IMR-90 (cell line): ENCODE results near the gene TMEM130. TPM values are rescaled to one million over a fixed set of nuclear protein-coding genes. Genes with fewer than 3 reads are reported as not detected.

Source experiments
- ATAC-seq: fragments of 200-7000 bp; cut with Tn5 transposase; 2 replicates; pipeline ENCODE4 v1.9.1; 2020; ENCODE audit warnings: low read depth, mild to moderate bottlenecking, moderate library complexity
- BruUV-seq: library from RNA; stranded (reverse); fragments of 400-500 nt; replicated peaks from 2 replicates; lab custom pipeline; 2021; lab: Mats Ljungman, UMichigan
- CTCF ChIA-PET: fragments of 300-600 bp; formaldehyde crosslinking; extraction: SDS; loops from one replicate; lab custom pipeline; 2021; ENCODE audit warnings: antibody characterized with exemption; lab: Yijun Ruan, JAX
- POLR2A ChIA-PET: fragments of 300-600 bp; sonication (Branson Sonifier 250); formaldehyde crosslinking; loops from one replicate; lab custom pipeline; 2022; ENCODE audit warnings: antibody characterized with exemption; ENCODE audit not compliant: unreplicated experiment; lab: Charles Lee
- DNase-seq: peaks from one replicate; pipeline ENCODE4 v3.0.0; 2013
- H2AFZ ChIP-seq: replicated peaks from 2 replicates; pipeline ENCODE3; 2013; ENCODE audit warnings: low read length, mild to moderate bottlenecking; ENCODE audit not compliant: poor library complexity
- H2AK5ac ChIP-seq: 2 replicates; pipeline ENCODE4 v1.6.1; 2013; ENCODE audit warnings: low read depth, low read length, inconsistent platforms
- H2AK9ac ChIP-seq: replicated peaks from 2 replicates; pipeline ENCODE3; 2013; ENCODE audit warnings: mild to moderate bottlenecking, low read depth, low read length, moderate library complexity; ENCODE audit not compliant: poor library complexity
- H2BK120ac ChIP-seq: 2 replicates; pipeline ENCODE4 v1.6.1; 2013; ENCODE audit warnings: low read depth, low read length, inconsistent platforms
- H2BK15ac ChIP-seq: 3 replicates; pipeline ENCODE4 v1.6.1; 2013; ENCODE audit warnings: low read depth, low read length, inconsistent platforms
- H2BK20ac ChIP-seq: 2 replicates; pipeline ENCODE4 v1.6.1; 2013; ENCODE audit warnings: low read depth, mild to moderate bottlenecking, inconsistent platforms, low read length, moderate library complexity
- H2BK5ac ChIP-seq: 2 replicates; pipeline ENCODE4 v1.6.1; 2013; ENCODE audit warnings: mild to moderate bottlenecking, low read depth, low read length, inconsistent platforms; ENCODE audit not compliant: poor library complexity, severe bottlenecking
- H3K14ac ChIP-seq: replicated peaks from 2 replicates; pipeline ENCODE4 v1.6.1; 2013; ENCODE audit warnings: low read depth, low read length, inconsistent platforms
- H3K18ac ChIP-seq: 2 replicates; pipeline ENCODE4 v1.6.1; 2013; ENCODE audit warnings: low read depth, low read length, control low read depth
- H3K23ac ChIP-seq: 2 replicates; pipeline ENCODE4 v1.6.1; 2013; ENCODE audit warnings: low read depth, low read length, inconsistent platforms
- H3K27ac ChIP-seq: 2 replicates; pipeline ENCODE4 v1.5.1; 2013; ENCODE audit warnings: mild to moderate bottlenecking, control low read depth, low read length; ENCODE audit not compliant: insufficient read depth
- H3K27me3 ChIP-seq: 2 replicates; pipeline ENCODE4 v1.6.1; 2013; ENCODE audit warnings: low read length; ENCODE audit not compliant: control insufficient read depth, insufficient read depth
- H3K36me3 ChIP-seq: 2 replicates; pipeline ENCODE4 v1.6.1; 2013; ENCODE audit warnings: low read length, mixed read lengths; ENCODE audit not compliant: control insufficient read depth, insufficient read depth
- H3K4ac ChIP-seq: 2 replicates; pipeline ENCODE4 v1.6.1; 2013; ENCODE audit warnings: low read depth, low read length, inconsistent platforms
- H3K4me1 ChIP-seq: 2 replicates; pipeline ENCODE4 v1.6.1; 2013; ENCODE audit warnings: low read length, mixed read lengths; ENCODE audit not compliant: control insufficient read depth, insufficient read depth
- H3K4me2 ChIP-seq: 2 replicates; pipeline ENCODE4 v1.6.1; 2013; ENCODE audit warnings: low read depth, mild to moderate bottlenecking, control low read depth, low read length, moderate library complexity
- H3K4me3 ChIP-seq: 2 replicates; pipeline ENCODE4 v1.5.1; 2013; ENCODE audit warnings: low read depth, mild to moderate bottlenecking, control low read depth, low read length, moderate library complexity; ENCODE audit not compliant: insufficient read depth
- H3K56ac ChIP-seq: 2 replicates; pipeline ENCODE4 v1.6.1; 2013; ENCODE audit warnings: low read length, inconsistent platforms; ENCODE audit not compliant: insufficient read depth; ENCODE audit errors: extremely low read depth
- H3K79me1 ChIP-seq, 2 experiments: 2 replicates each; pipeline ENCODE4 v1.6.1; 2013; ENCODE audit warnings: low read length in 2 of 2, inconsistent platforms in 1 of 2, low read depth in 1 of 2
- H3K9ac ChIP-seq: 2 replicates; pipeline ENCODE4 v1.6.1; 2013; ENCODE audit warnings: low read depth, low read length, control low read depth
- H3K9me1 ChIP-seq: 2 replicates; pipeline ENCODE4 v1.6.1; 2013; ENCODE audit warnings: low read length, inconsistent platforms; ENCODE audit not compliant: insufficient read depth
- H3K9me3 ChIP-seq: 2 replicates; pipeline ENCODE4 v1.6.1; 2013; ENCODE audit warnings: low read length; ENCODE audit not compliant: control insufficient read depth, insufficient read depth
- H4K20me1 ChIP-seq: 2 replicates; pipeline ENCODE4 v1.6.1; 2013; ENCODE audit warnings: low read length, inconsistent platforms; ENCODE audit not compliant: insufficient read depth
- H4K5ac ChIP-seq: 2 replicates; pipeline ENCODE4 v1.6.1; 2013; ENCODE audit warnings: mild to moderate bottlenecking, low read depth, low read length, control low read depth
- H4K8ac ChIP-seq, 2 experiments: 2 replicates each; pipeline ENCODE4 v1.6.1; 2013; ENCODE audit warnings: low read depth in 2 of 2, low read length in 2 of 2, control low read depth in 1 of 2, inconsistent platforms in 1 of 2
- H4K91ac ChIP-seq: 2 replicates; pipeline ENCODE4 v1.6.1; 2013; ENCODE audit warnings: low read depth, low read length, inconsistent platforms; ENCODE audit not compliant: insufficient read depth
- BHLHE40 ChIP-seq: fragments of 150-350 bp; IDR thresholded peaks from 2 replicates; pipeline ENCODE4 v1.6.1; 2016; ENCODE audit warnings: mild to moderate bottlenecking, low read depth, low read length
- CEBPB ChIP-seq: IDR thresholded peaks from 2 replicates; pipeline ENCODE4 v1.6.1; 2012; ENCODE audit warnings: low read depth, low read length, improper control_type of control experiment
- FOS ChIP-seq: fragments of 150-350 bp; IDR thresholded peaks from 2 replicates; pipeline ENCODE4 v1.6.1; 2016; ENCODE audit warnings: low read depth, low read length
- MAFK ChIP-seq: IDR thresholded peaks from 2 replicates; pipeline ENCODE4 v1.6.1; 2012; ENCODE audit warnings: low read depth, low read length, improper control_type of control experiment
- MXI1 ChIP-seq: IDR thresholded peaks from 2 replicates; pipeline ENCODE4 v1.6.1; 2012; ENCODE audit warnings: low read depth, mild to moderate bottlenecking, low read length, moderate library complexity, borderline replicate concordance
- NFE2L2 ChIP-seq: fragments of 150-350 bp; IDR thresholded peaks from 2 replicates; pipeline ENCODE4 v1.6.1; 2016; ENCODE audit warnings: low read depth, mild to moderate bottlenecking, low read length
- POLR2A ChIP-seq: IDR thresholded peaks from 2 replicates; pipeline ENCODE4 v1.6.1; 2012; ENCODE audit warnings: mild to moderate bottlenecking, low read depth, low read length
- RCOR1 ChIP-seq: IDR thresholded peaks from 2 replicates; pipeline ENCODE4 v1.6.1; 2012; ENCODE audit warnings: mild to moderate bottlenecking, low read length, improper control_type of control experiment; ENCODE audit not compliant: insufficient replicate concordance
- RFX5 ChIP-seq: IDR thresholded peaks from 2 replicates; pipeline ENCODE4 v1.8.0; 2012; ENCODE audit warnings: low read depth, mild to moderate bottlenecking, low read length, moderate library complexity
- WGBS, 2 experiments: methylation state at CpG; one replicate each; pipeline versions ENCODE4 v1.1.5 to v1.1.7; 2013; ENCODE audit warnings: missing lambda C conversion rate in 2 of 2; ENCODE audit not compliant: insufficient read length in 1 of 2; ENCODE audit errors: extremely low coverage in 2 of 2; 5-methylcytosine and 5-hydroxymethylcytosine counted together
- dilution Hi-C: fragments of 300-500 bp; cut with HindIII; formaldehyde crosslinking; loops from one replicate; pipeline ENCODE4 v1.14.3; 2018; ENCODE audit warnings: low sequenced_read_pairs; ENCODE audit not compliant: unreplicated experiment
- in situ Hi-C: fragments of 300-500 bp; cut with MboI; formaldehyde crosslinking; loops from 3 replicates; pipeline ENCODE4 v1.14.3; 2019; ENCODE audit warnings: low sequenced_read_pairs, inconsistent platforms, mixed read lengths
- intact Hi-C: fragments of 100-400 bp; cut with micrococcal nuclease; formaldehyde crosslinking; loops from 2 replicates; pipeline ENCODE4 v1.10.0; 2022
- polyA plus RNA-seq, 3 experiments: library from polyadenylated mRNA; depleted of rRNA; stranded (reverse); fragments of >200 nt; gene quantifications; 2 replicates each; pipeline ENCODE4 v1.2.3, GENCODE V29; 2012; ENCODE audit warnings: low replicate concordance in 1 of 3
- total RNA-seq: library from RNA; depleted of rRNA; stranded (reverse); fragments of >200 nt; gene quantifications from 2 replicates; pipeline ENCODE4 v1.2.3, GENCODE V29; 2012
- TF ChIP-seq, protein P1 (sequence below): fragments of 150-350 bp; IDR thresholded peaks from 2 replicates; pipeline ENCODE4 v1.6.1; 2017; ENCODE audit warnings: mild to moderate bottlenecking, antibody characterized with exemption, low read length, low read depth
- TF ChIP-seq, protein P2 (sequence below): conservative IDR thresholded peaks from 2 replicates; pipeline ENCODE4 v1.5.1; 2012; ENCODE audit warnings: mild to moderate bottlenecking, low read depth, low read length, improper control_type of control experiment
- TF ChIP-seq, protein P3 (sequence below): fragments of 150-350 bp; IDR thresholded peaks from 2 replicates; pipeline ENCODE4 v1.6.1; 2016; ENCODE audit warnings: low read depth, mild to moderate bottlenecking, low read length, moderate library complexity, borderline replicate concordance

Gene TMEM130
- total and polyA plus RNA-seq, 2 of the 4 experiments (the other 2 are of a cell fraction): 1.1 to 14.8 TPM

DNA sequence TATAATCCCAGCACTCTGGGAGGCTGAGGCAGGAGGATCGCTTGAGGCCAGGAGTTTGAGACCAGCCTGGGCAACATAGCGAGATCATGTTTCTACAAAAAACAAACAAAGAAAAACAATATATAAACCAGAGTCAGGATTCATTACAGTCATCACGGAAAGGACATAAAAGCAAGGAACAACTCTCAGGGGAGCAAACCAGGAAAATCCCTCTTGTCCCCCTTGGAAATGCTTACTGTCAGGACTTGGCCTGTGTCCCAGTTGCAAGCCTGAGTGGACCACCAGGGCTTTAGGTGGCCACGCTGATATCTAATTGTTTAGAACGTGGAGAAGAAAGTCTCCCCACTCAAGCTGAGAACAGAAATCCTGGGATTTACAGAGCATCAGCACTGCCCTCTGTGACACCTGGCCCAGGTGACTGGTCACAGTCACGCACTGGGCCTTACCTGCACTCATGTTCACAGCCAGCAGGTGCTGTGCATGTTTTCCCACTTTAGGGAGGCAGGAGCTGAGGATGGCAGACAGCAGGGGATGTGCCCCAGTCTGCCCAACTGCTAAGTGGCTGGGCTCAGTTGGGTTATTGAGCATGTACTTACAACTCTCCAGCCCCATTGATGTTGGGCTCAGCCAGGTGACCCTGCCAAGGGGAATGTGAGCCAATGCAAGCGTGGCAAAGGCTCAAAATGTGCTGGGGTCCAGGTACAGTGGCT, 60.9 kb downstream of the TMEM130 start:
- H3K9ac ChIP-seq: no peak overlapping the region
- intact Hi-C loops: no loop called here
- ATAC-seq: no peak
- H3K18ac ChIP-seq: no peak overlapping the region
- H2AK5ac ChIP-seq: no peak overlapping the region
- no peak overlapping the region for H4K91ac ChIP-seq
- DNase-seq: no peak
- dilution Hi-C loops: no loop called here
- no peaks in the 10 kb centered on the region for H3K4me1 ChIP-seq
- ChIA-PET CTCF (no interaction called here), POLR2A (no interaction called here)
- TF ChIP-seq RCOR1: no peak
- TF ChIP-seq, protein P1, sequence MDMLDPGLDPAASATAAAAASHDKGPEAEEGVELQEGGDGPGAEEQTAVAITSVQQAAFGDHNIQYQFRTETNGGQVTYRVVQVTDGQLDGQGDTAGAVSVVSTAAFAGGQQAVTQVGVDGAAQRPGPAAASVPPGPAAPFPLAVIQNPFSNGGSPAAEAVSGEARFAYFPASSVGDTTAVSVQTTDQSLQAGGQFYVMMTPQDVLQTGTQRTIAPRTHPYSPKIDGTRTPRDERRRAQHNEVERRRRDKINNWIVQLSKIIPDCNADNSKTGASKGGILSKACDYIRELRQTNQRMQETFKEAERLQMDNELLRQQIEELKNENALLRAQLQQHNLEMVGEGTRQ: no peak
- TF ChIP-seq RFX5: no peak
- TF ChIP-seq CEBPB: no peak
- TF ChIP-seq, protein P2, sequence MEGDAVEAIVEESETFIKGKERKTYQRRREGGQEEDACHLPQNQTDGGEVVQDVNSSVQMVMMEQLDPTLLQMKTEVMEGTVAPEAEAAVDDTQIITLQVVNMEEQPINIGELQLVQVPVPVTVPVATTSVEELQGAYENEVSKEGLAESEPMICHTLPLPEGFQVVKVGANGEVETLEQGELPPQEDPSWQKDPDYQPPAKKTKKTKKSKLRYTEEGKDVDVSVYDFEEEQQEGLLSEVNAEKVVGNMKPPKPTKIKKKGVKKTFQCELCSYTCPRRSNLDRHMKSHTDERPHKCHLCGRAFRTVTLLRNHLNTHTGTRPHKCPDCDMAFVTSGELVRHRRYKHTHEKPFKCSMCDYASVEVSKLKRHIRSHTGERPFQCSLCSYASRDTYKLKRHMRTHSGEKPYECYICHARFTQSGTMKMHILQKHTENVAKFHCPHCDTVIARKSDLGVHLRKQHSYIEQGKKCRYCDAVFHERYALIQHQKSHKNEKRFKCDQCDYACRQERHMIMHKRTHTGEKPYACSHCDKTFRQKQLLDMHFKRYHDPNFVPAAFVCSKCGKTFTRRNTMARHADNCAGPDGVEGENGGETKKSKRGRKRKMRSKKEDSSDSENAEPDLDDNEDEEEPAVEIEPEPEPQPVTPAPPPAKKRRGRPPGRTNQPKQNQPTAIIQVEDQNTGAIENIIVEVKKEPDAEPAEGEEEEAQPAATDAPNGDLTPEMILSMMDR: no peak
- TF ChIP-seq, protein P3, sequence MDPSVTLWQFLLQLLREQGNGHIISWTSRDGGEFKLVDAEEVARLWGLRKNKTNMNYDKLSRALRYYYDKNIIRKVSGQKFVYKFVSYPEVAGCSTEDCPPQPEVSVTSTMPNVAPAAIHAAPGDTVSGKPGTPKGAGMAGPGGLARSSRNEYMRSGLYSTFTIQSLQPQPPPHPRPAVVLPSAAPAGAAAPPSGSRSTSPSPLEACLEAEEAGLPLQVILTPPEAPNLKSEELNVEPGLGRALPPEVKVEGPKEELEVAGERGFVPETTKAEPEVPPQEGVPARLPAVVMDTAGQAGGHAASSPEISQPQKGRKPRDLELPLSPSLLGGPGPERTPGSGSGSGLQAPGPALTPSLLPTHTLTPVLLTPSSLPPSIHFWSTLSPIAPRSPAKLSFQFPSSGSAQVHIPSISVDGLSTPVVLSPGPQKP: no peak
- TF ChIP-seq BHLHE40: no peak
- TF ChIP-seq MAFK: no peak
- no peak for TF ChIP-seq MXI1
- no peak for TF ChIP-seq NFE2L2
- no peak for TF ChIP-seq FOS
- no peak for TF ChIP-seq POLR2A
- no peak overlapping the region for H2BK5ac ChIP-seq
- H3K9me3 ChIP-seq: peaks cover 2% of the 10 kb centered on the region
- H3K56ac ChIP-seq: no peak overlapping the region
- WGBS, 2 experiments: 14% methylated on average over 1 of the region's 7 CpGs; no CpG with 5 or more reads in 1 of the 2 experiments
- no peak overlapping the region for H3K4ac ChIP-seq
- H2AFZ ChIP-seq: no peak overlapping the region
- no peak overlapping the region for H2BK20ac ChIP-seq
- H3K36me3 ChIP-seq: no peaks in the 10 kb centered on the region
- no peaks in the 10 kb centered on the region for H3K79me1 ChIP-seq
- no peak overlapping the region for H3K14ac ChIP-seq
- no peak overlapping the region for H3K23ac ChIP-seq
- no peak overlapping the region for H3K27ac ChIP-seq
- BruUV-seq: no TSS peak
- no peak overlapping the region for H4K8ac ChIP-seq
- no peak overlapping the region for H2BK15ac ChIP-seq
- in situ Hi-C loops: no loop called here
- H4K20me1 ChIP-seq: no peaks in the 10 kb centered on the region
- H3K9me1 ChIP-seq: no peaks in the 10 kb centered on the region
- H3K4me2 ChIP-seq: no peak overlapping the region
- H2BK120ac ChIP-seq: no peak overlapping the region
- H2AK9ac ChIP-seq: no peak overlapping the region
- no peak overlapping the region for H4K5ac ChIP-seq
- H3K27me3 ChIP-seq: no peaks in the 10 kb centered on the region
- H3K4me3 ChIP-seq: no peak overlapping the region
